ENCODE measurements around the gene LYST. TPM values are rescaled to one million over a fixed set of nuclear protein-coding genes. Genes with fewer than 3 reads are reported as not detected.
"Not testable (repeated sequence)": the region's sequence is repeated elsewhere in the genome, so short reads cannot be mapped to it uniquely, and the experiment has no call there.

Gene LYST
- total RNA-seq, 1 donor from 2014 or later, result 69.7 TPM

- no peak for DNase-seq
Observed at GRCh38 chr1:235809688-235810397, 56.9 kb downstream of the LYST start.

DNA sequence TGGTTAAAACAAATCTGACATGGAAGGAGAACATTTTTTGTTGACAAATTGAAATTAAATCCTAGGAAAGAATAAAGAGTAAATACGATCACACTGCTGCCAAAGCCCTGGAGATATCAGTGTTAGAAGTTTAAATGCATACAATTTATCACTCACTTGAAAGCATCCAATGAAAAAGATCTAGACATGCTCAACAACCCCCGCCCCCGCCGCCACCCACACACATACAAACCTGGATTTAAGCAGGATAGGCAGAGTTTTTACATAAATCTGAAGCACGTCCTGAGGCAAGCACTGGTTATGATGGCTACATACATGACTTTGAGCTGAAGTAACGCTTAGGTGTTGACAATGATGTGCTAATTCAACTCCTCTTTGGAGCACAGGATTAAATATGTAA lies 58.5 kb downstream of the LYST start:
- no peak for DNase-seq

GRCh38 chr1:235806123-235806522 lies 60.6 kb downstream of the LYST start:
- DNase-seq, result no peak

GRCh38 chr1:235802573-235803346 lies 63.9 kb downstream of the LYST start:
- DNase-seq, result no peak

- no peak for DNase-seq
Observed at GRCh38 chr1:235799264-235799663, 67.4 kb downstream of the LYST start.

- no peak for DNase-seq
Observed at GRCh38 chr1:235791532-235792060, 75.1 kb downstream of the LYST start.

DNA sequence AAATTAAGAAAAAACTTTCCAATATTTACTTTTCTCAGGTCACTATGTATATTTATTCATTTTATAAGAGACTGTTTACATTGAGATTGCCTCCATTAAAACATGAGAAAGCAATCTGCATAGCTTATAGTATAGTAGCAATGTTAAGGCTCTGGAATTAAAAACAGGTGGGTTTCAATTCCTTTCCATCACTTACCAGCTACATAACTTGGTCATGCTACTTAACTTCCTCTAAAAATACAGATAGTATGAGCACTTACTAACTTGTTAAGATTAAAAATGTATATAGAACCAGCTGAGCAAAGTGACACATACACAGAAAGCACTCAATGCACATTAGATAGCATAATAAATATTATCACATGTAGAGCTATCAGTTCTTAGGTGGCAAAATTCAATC lies 76.6 kb downstream of the LYST start:
- DNase-seq, result no peak

DNA sequence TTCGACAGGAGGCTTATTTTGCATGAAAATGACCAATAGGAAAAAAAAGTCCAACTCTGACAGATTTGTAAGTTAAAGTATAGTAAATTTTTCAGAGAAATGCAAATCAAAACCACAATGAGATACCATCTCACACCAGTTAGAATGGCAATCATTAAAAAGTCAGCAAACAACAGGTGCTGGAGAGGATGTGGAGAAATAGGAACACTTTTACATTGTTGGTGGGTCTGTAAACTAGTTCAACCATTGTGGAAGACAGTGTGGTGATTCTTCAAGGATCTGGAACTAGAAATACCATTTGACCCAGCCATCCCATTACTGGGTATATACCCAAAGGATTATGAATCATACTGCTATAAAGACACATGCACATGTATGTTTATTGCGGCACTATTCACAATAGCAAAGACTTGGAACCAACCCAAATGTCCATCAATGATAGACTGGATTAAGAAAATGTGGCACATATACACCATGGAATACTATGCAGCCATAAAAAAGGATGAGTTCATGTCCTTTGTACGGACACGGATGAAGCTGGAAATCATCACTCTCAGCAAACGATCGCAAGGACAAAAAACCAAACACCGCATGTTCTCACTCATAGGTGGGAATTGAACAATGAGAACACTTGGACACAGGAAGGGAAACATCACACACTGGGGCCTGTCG lies 80.3 kb downstream of the LYST start:
- DNase-seq, result not testable (repeated sequence)

DNA sequence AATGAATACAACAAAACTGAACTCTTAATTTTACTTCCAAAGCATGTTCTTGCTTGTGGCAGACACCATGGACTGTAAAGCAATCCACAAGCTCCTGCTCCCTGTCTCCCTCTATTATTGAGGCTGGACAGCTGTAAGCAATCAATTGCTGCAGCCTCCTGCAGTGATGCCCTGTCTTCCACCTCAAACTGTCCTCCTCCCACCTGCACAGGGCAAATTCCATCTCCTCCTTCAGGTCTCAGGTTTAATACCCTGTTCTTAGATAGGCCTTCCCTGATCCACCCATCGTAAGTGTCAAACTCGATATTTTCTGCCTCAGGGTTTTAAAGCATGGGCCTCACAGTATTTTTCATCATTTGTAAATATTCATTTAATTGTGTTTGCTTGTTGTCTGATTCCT lies 81.8 kb downstream of the LYST start:
- no peak for DNase-seq

- no peak for DNase-seq
Observed at GRCh38 chr1:235783148-235783776, 83.4 kb downstream of the LYST start.

- DNase-seq, result no peak
Observed at GRCh38 chr1:235782601-235783000, 84.1 kb downstream of the LYST start.

DNA sequence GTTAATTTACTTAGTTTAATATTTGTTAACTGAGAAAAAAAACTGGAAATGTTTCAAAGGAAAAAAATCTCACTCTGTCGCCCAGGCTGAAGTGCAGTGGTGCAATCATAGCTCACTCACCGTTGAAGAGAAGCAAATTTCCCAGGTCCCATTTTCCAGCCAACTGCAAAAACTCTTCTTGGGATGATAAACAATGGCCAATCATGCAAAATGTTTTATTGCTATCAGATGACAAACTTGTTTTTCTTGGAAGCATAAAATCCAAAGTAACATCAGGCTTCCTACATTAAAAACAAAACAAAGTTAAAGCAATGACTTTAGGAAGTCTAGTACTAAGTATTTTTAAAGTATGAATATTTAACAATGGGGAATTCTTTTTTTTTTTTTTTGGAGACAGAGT lies 84.9 kb downstream of the LYST start:
- no peak for DNase-seq

DNA sequence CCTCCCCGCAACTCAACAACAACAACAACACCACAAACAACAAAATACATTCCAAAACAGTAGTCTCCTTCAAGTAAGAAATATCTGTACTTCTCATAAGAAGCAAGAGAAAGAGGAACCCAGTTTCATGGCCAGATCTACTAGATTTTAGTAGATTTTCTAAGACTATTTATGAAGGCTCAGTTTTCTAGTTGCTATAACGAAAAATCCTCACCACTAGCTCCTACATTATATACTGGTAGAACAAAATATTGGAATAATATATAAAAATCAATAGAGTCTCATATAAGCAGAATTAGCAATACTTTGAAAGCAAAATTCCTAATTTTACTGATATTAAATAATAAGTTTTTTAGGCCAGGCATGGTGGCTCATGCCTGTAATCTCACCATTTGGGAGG lies 86.9 kb downstream of the LYST start:
- no peak for DNase-seq

DNA sequence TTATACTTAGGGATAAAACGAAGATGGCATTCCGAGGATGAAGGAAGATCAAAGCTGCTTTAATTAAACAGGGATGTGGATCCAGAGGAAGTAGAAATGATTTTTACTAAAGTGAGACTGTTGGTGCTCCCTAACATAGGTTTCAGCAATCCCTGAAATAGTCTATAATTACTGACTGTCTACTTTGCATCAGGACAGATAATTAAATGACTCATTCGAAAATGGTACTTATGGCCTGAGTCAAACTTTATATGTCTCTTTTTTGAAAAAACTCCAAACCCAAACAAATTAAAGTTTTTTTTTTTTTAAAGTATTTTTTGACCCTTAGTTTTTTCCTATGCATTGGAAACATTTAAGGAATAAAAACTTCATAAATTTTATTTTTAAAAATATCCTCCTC lies 90.3 kb downstream of the LYST start:
- no peak for DNase-seq

DNA sequence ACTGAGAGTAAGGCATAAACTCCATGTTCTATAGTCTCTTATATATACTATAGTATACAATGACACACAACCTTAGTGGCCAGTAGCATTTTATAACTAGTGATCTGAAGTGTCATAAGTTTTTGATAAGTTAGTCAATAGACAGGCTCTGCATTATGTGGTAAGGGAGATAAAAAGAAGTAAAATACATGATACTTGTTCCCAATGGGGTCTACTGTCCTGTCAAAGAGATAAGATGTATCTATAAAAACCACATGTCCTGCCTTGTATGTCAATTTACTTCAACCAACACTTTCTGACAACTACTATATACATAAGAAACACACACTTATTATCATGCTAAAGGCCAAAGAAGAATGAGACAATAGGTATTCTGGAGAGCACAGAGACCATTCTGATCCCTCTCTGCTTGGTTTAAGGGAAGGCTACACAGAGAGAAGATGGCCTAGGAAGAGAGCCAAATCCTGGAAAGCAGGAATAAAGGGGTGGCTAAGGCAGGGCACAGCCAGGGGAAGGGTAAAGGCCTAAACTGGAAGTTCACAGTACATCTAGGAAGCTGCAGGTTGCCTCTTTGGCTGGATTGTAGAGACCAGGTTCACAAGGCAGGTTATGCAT lies 91.4 kb downstream of the LYST start:
- DNase-seq, result no peak

DNA sequence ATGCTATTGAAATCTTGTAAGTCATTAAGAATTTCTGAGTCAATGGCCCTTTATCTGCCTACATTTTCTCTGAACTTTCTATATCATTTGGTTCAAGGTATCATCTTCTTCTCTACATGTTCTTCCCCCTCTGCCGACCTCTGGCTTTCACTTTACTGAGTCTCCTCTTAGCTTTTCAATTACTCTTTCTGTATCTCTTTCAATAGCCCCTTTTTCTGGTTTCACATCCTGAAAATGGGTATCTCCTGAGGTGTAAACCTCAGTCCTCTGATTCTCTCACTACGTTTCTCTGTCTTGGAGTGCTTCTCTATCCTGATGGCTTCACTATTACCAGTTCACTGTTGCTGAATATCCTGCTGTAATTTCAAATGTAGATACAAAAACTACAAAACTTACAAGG lies 98.9 kb downstream of the LYST start:
- no peak for DNase-seq

- no peak for DNase-seq
Observed at GRCh38 chr1:235766794-235767285, 99.9 kb downstream of the LYST start.

DNA sequence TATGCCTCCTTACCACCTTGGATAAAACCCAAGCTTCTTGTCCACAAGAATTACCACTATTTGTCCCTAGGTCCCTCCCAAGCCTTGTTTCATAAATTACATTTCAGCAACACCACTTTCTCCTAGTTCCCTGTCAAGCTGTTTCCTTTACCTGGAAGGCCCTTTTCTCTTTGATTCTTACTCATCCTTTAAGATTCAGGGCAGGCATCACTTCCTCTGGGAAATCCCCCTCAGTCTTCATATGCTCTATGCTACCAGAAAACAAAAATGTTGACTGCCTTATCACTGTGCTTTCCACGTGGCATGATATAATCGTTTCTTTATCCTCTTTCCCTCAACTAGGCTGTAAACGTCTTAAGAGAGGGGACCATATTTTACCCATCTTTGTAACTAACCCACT lies 102.7 kb downstream of the LYST start:
- DNase-seq, result no peak

GRCh38 chr1:235759336-235759735 lies 107.4 kb downstream of the LYST start:
- DNase-seq, result no peak

DNA sequence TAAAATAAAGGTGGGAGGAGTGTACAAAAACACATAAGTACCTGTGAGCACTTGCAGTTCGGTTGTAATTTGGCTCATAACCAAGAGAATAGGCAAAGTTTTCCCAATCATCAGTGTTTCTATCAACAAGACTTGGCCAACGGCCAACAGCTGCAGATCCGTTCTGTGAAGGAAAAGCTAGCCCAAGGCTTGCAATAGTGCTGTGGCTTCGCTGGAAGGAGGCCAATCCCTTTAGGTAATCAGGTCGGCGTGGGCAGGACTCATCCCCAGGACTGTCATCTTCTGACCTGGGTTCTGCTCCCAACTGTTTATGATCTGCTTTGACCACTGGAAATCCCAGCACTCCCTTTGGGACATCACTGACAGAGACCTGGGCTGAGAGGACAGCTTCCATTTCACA lies 107.8 kb downstream of the LYST start:
- DNase-seq, result no peak

DNA sequence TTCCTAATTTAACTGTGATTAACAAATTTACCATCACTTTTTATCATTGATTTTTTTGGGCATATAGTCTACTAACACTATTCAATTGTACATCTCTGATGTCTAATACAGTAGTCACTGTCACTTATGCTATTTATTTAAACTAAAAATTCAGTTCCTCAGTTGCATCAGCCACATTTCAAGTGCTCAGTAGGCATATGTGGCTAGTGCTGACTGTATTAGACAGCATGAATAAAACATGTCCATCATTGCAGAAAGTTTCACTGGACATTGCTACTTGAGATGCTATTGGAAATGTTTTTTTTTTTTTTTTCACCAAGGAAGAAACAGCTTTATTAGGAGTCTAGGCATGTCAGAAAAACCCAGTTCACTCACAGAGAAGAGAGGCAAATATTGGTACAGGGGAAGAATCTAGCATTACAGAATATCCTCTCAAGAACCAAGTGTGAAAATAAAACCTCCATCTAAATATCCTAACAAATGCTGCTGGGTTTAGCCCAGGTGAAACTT lies 109.1 kb downstream of the LYST start:
- no peak for DNase-seq

- DNase-seq, result not testable (repeated sequence)
Observed at GRCh38 chr1:235754186-235754585, 112.5 kb downstream of the LYST start.

All from occipital lobe (tissue), 2 donors.